ENCODE results near the gene PLEKHH1.
"Not testable (repeated sequence)": the region's sequence is repeated elsewhere in the genome, so short reads cannot be mapped to it uniquely, and the experiment has no call there.

GRCh38 chr14:67626131-67626530 is 93.0 kb downstream of the PLEKHH1 start:
- not testable (repeated sequence) for TF ChIP-seq EP300 (conservative IDR thresholded peaks at IDR 0.05; ENCODE audit: poor library complexity, severe bottlenecking); POLR2AphosphoS5 (IDR thresholded peaks at IDR 0.05); CTCF (IDR thresholded peaks at IDR 0.05; ENCODE audit: poor library complexity, severe bottlenecking)

All from neural cell (in vitro differentiated cells).